Fibroblast of lung (primary cell): ENCODE results near the gene FAAP100.

Experiments used
- CTCF ChIP-seq, 2 donors: IDR thresholded peaks in 1 of 2; conservative IDR thresholded peaks in 1 of 2; 1 replicate in 1 of 2; 2 replicates in 1 of 2; pipeline ENCODE4 v1.5.1; 2011 to 2012; ENCODE audit warnings: low read length in 2 of 2, control low read depth in 1 of 2, inconsistent platforms in 1 of 2, low read depth in 1 of 2, mild to moderate bottlenecking in 1 of 2
- EZH2 ChIP-seq: IDR thresholded peaks from 2 replicates; pipeline ENCODE4 v1.5.1; 2012; ENCODE audit warnings: low read length, control low read depth, mild to moderate bottlenecking; ENCODE audit errors: missing control alignments

GRCh38 chr17:81533339-81534141 lies 18.6 kb downstream of the FAAP100 start:
- TF ChIP-seq CTCF (conservative IDR thresholded peaks at IDR 0.05 in 1 of 2, IDR thresholded peaks at IDR 0.05 in 1 of 2; ENCODE audit: low read depth in 1 of 2, low read length in 2 of 2) (no peak), EZH2 (no peak)
